HCT116 (cell line): ENCODE data around the gene ATOX1. TPM values are rescaled to one million over a fixed set of nuclear protein-coding genes. Genes with fewer than 3 reads are reported as not detected.

ENCODE experiments used
- ATAC-seq: fragments of 200-7000 bp; cut with Tn5 transposase; 2 replicates; pipeline ENCODE4 v1.9.1; 2020; ENCODE audit warnings: mild to moderate bottlenecking, moderate library complexity
- BruUV-seq: library from RNA; stranded (reverse); fragments of 400-500 nt; replicated peaks from 2 replicates; lab custom pipeline; 2021; lab: Mats Ljungman, UMichigan
- CTCF ChIA-PET: fragments of 300-600 bp; sonication (Branson Sonifier 250); formaldehyde crosslinking; loops from one replicate; lab custom pipeline; 2021; ENCODE audit warnings: antibody characterized with exemption; lab: Charles Lee
- POLR2A ChIA-PET: fragments of 300-600, 350-600 bp; sonication (Branson Sonifier 250); formaldehyde crosslinking; loops from one replicate; lab custom pipeline; 2021; ENCODE audit warnings: antibody characterized with exemption; lab: Charles Lee
- RAD21 ChIA-PET, 2 experiments: fragments of 300-600 bp; sonication (Branson Sonifier 250); formaldehyde crosslinking; loops; one replicate each; lab custom pipeline; 2023; ENCODE audit warnings: low total read pairs in 2 of 2; ENCODE audit not compliant: uncharacterized antibody in 2 of 2, unreplicated experiment in 2 of 2, low non-redundant PET in 1 of 2; lab: Charles Lee
- DNase-seq: peaks from one replicate; pipeline ENCODE4 v3.0.0-alpha.2; 2010; ENCODE audit warnings: low read depth, low spot score
- H2AFZ ChIP-seq: fragments of 200-600 bp; shearing (Covaris generic), sonication (generic); 2 replicates; pipeline ENCODE4 v1.6.1; 2017; ENCODE audit warnings: low read depth, mixed run types, mixed read lengths, antibody characterized with exemption, low read length; ENCODE audit not compliant: poor library complexity, severe bottlenecking
- H3K27ac ChIP-seq: 2 replicates; pipeline ENCODE4 v1.5.1; 2012; ENCODE audit warnings: low read depth, low read length
- H3K27me3 ChIP-seq: fragments of 200-600 bp; sonication (generic); 2 replicates; pipeline ENCODE4 v1.6.1; 2016; ENCODE audit warnings: mixed run types, low read length, mixed read lengths; ENCODE audit not compliant: insufficient read depth
- H3K36me3 ChIP-seq, 2 experiments: fragments of 200-500 bp in 1 of 2; fragments of 200-600 bp in 1 of 2; sonication (Bioruptor generic) in 1 of 2; sonication (generic) in 1 of 2; 2 replicates each; pipeline versions ENCODE4 v1.5.1 to v1.6.1; 2014 to 2016; ENCODE audit warnings: low read length in 2 of 2, inconsistent platforms in 1 of 2, mixed read lengths in 1 of 2, mixed run types in 1 of 2; ENCODE audit not compliant: insufficient read depth in 2 of 2, control insufficient read depth in 1 of 2
- H3K4me1 ChIP-seq, 2 experiments: fragments of 200-600 bp in 1 of 2; sonication (generic) in 1 of 2; 2 replicates each; pipeline versions ENCODE4 v1.5.1 to v1.6.1; 2012 to 2017; ENCODE audit warnings: low read length in 2 of 2, inconsistent platforms in 1 of 2, mild to moderate bottlenecking in 1 of 2, mixed read lengths in 1 of 2, mixed run types in 1 of 2, moderate library complexity in 1 of 2; ENCODE audit not compliant: insufficient read depth in 2 of 2, control insufficient read depth in 1 of 2
- H3K4me2 ChIP-seq: fragments of 200-600 bp; sonication (generic); 2 replicates; pipeline ENCODE4 v1.6.1; 2017; ENCODE audit warnings: mixed run types, low read length, mixed read lengths
- H3K4me3 ChIP-seq, 2 experiments: fragments of 200-600 bp in 1 of 2; sonication (generic) in 1 of 2; replicated peaks in 1 of 2; 2 replicates each; pipeline ENCODE4 v1.5.1; 2011 to 2016; ENCODE audit warnings: low read length in 2 of 2, control low read depth in 1 of 2, low read depth in 1 of 2, mild to moderate bottlenecking in 1 of 2, mixed read lengths in 1 of 2, mixed run types in 1 of 2
- H3K79me2 ChIP-seq: fragments of 200-600 bp; sonication (generic); 2 replicates; pipeline ENCODE4 v1.6.1; 2017; ENCODE audit warnings: mild to moderate bottlenecking, mixed run types, low read length, moderate library complexity, mixed read lengths; ENCODE audit not compliant: insufficient read depth
- H3K9ac ChIP-seq: fragments of 200-600 bp; sonication (generic); 2 replicates; pipeline ENCODE4 v1.6.1; 2016; ENCODE audit warnings: low read length, mixed read lengths
- H3K9me2 ChIP-seq: fragments of 200-600 bp; sonication (generic), shearing (Covaris generic); 2 replicates; pipeline ENCODE4 v1.6.1; 2017; ENCODE audit warnings: mixed run types, mild to moderate bottlenecking, moderate library complexity; ENCODE audit not compliant: insufficient read depth
- H3K9me3 ChIP-seq, 2 experiments: fragments of 200-500 bp in 1 of 2; fragments of 200-600 bp in 1 of 2; sonication (Bioruptor generic) in 1 of 2; sonication (generic) in 1 of 2; 2 replicates each; pipeline ENCODE4 v1.6.1; 2014 to 2017; ENCODE audit warnings: low read length in 2 of 2, mixed read lengths in 2 of 2, inconsistent platforms in 1 of 2, low read depth in 1 of 2, mild to moderate bottlenecking in 1 of 2, mixed run types in 1 of 2, moderate library complexity in 1 of 2; ENCODE audit not compliant: control insufficient read depth in 1 of 2, insufficient read depth in 1 of 2
- H4K20me1 ChIP-seq: fragments of 200-600 bp; sonication (generic), shearing (Covaris generic); 2 replicates; pipeline ENCODE4 v1.6.1; 2017; ENCODE audit warnings: mixed run types, mild to moderate bottlenecking, moderate library complexity; ENCODE audit not compliant: insufficient read depth
- CBX3 ChIP-seq: IDR thresholded peaks from 2 replicates; pipeline ENCODE4 v1.6.1; 2012; ENCODE audit warnings: low read depth
- EZH2phosphoT487 ChIP-seq: fragments of 200-600 bp; IDR thresholded peaks from 2 replicates; pipeline ENCODE4 v1.6.1; 2018; ENCODE audit warnings: antibody characterized with exemption, borderline replicate concordance
- POLR2AphosphoS5 ChIP-seq: IDR thresholded peaks from 2 replicates; pipeline ENCODE4 v1.6.1; 2011; ENCODE audit warnings: mild to moderate bottlenecking, low read depth, low read length, moderate library complexity
- RAD21 ChIP-seq: IDR thresholded peaks from 2 replicates; pipeline ENCODE4 v1.6.1; 2012; ENCODE audit warnings: low read depth, mild to moderate bottlenecking
- ZFX ChIP-seq: fragments of 450-650 bp; IDR thresholded peaks from 2 replicates; pipeline ENCODE4 v1.6.1; 2017
- ZNF274 ChIP-seq: fragments of 200-500 bp; sonication (Bioruptor generic); IDR thresholded peaks from 2 replicates; pipeline ENCODE4 v1.6.1; 2014; ENCODE audit warnings: mild to moderate bottlenecking, low read depth, low read length, inconsistent platforms
- intact Hi-C: fragments of 100-400 bp; cut with micrococcal nuclease; formaldehyde crosslinking; loops from 2 replicates; pipeline ENCODE4 v1.10.0; 2022
- total RNA-seq: library from RNA; stranded (reverse); gene quantifications from one replicate; pipeline ENCODE4 v1.2.1, GENCODE V29; 2021; ENCODE audit not compliant: unreplicated experiment
- TF ChIP-seq, protein P1 (sequence below): IDR thresholded peaks from 2 replicates; pipeline ENCODE4 v1.6.1; 2012
- TF ChIP-seq, protein P2 (sequence below), 3 experiments: fragments of 200-600 bp in 1 of 3; sonication (generic) in 1 of 3; IDR thresholded peaks in 2 of 3; conservative IDR thresholded peaks in 1 of 3; 2 replicates each; pipeline ENCODE4 v1.5.1; 2012 to 2017; ENCODE audit warnings: low read depth in 2 of 3, low read length in 2 of 3, antibody characterized with exemption in 1 of 3, borderline replicate concordance in 1 of 3, control low read depth in 1 of 3, mild to moderate bottlenecking in 1 of 3, mixed read lengths in 1 of 3, mixed run types in 1 of 3, moderate library complexity in 1 of 3; ENCODE audit not compliant: insufficient read depth in 1 of 3
- TF ChIP-seq, protein P3 (sequence below): IDR thresholded peaks from 2 replicates; pipeline ENCODE4 v1.6.1; 2012; ENCODE audit warnings: low read depth

ATOX1 gene
- total RNA-seq, 1 experiment from 2014 or later = 66.2 TPM

DNA sequence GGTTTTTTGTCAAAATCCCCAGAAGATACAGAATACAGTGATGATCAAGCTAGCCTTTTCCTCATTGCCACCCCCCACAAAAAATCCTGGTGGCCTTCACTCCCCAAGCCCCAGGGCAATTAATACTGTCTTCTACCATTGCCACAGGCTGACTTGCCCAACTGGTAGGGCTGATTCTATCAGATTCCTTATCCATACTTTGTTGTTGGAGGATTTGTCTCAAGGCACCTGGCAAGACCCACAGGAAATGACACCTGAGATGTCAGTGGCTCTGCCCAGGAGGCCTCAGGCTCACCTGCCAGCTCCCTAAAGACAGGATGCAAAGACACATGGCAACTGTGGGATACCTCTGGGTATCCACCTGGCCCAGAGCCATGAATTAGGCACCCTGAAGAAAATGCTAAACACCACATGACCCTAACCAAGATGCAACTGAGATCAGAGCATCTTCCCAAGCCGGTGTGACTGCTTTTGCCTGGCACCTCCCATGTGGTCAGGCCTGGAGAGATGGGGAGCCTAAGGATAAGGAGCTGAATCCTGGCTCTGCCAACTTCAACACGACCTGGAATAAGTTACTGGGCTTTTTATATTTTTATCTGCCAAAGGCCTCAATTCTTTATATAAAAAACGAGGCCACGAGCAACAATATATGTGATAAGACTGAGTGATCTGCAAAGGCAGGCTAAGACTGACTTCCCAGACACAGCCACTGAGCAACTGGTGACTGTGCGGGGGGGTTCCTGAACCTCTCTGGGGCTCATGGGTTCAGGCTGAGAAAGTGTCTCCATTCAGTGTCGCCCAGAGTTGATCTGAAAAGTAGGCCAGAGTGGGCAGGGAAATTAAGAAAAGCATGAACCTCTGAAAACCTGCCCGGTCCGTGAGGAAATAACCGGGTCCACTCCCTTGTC lies 944 bp downstream of the ATOX1 start:
- ChIA-PET RAD21 (no interaction called here), CTCF (interaction anchor here (1.0 to 1.3 kb wide), 2 partner anchors 14 to 16 kb away, joined by 3 to 7 read pairs; partner anchors contain the start of gene G3BP1), POLR2A (interaction anchor here (1.3 to 4.5 kb wide), 2 partner anchors 12 to 14 kb away, joined by 5 to 27 read pairs; partner anchors contain the start of gene G3BP1)
- no peaks in the 10 kb centered on the region for H4K20me1 ChIP-seq
- H3K79me2 ChIP-seq = peaks cover 45% of the 10 kb centered on the region
- TF ChIP-seq, protein P1, sequence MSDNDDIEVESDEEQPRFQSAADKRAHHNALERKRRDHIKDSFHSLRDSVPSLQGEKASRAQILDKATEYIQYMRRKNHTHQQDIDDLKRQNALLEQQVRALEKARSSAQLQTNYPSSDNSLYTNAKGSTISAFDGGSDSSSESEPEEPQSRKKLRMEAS = peak; percentile 56
- no peak for TF ChIP-seq ZFX
- TF ChIP-seq EZH2phosphoT487 = no peak
- DNase-seq (no peak), ATAC-seq (peak; percentile 14; the same call in 1 of the 2 replicates)
- H3K36me3 ChIP-seq = 0 out of 4 replicates have a peak, but pooled peaks cover 0 to 4% of the 10 kb centered on the region in 2 experiments
- H3K9me3 ChIP-seq = no peaks in the 10 kb centered on the region
- no peaks in the 10 kb centered on the region for H3K27me3 ChIP-seq
- no peak overlapping the region for H2AFZ ChIP-seq
- H3K4me2 ChIP-seq = peak overlapping the region; percentile 97
- peaks cover 12 to 22% of the 10 kb centered on the region in 2 experiments for H3K4me1 ChIP-seq
- peak overlapping the region; percentile 94 for H3K9ac ChIP-seq
- no peaks in the 10 kb centered on the region for H3K9me2 ChIP-seq
- peak overlapping the region; percentile 38; the same call in 1 of the 2 replicates for H3K27ac ChIP-seq
- intact Hi-C loops = loop anchor here (1.0 kb wide), 1 partner anchor 14 kb away; the partner anchor contains the start of gene G3BP1
- H3K4me3 ChIP-seq = peak overlapping the region; percentile 93 to 98
- BruUV-seq = no TSS peak

DNA sequence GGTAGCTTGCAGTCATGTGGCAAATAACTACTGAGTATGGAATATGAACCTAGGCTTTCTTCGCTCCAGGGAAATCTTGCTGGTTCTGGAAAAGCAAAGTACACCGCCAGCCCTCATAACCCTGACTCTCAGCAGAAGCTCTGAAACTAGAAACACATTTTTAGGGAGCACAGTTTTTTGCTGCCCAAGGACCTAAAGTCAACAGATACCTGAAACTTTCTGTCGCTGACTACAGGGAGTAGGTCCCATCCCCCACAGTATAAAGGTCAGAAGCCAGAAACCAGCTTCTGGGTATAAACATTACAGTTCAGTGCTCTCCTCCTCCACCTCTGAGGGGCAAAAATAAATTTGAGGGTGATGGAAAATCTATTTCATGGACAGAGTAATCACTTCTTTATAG lies 3.0 kb downstream of the ATOX1 start:
- Histone ChIP-seq H3K9ac (no peak overlapping the region), H2AFZ (no peak overlapping the region), H4K20me1 (no peaks in the 10 kb centered on the region), H3K9me2 (no peaks in the 10 kb centered on the region), H3K4me3 (no peak overlapping the region), H3K27ac (no peak overlapping the region), H3K9me3 (no peaks in the 10 kb centered on the region), H3K27me3 (no peaks in the 10 kb centered on the region), H3K4me2 (no peak overlapping the region), H3K79me2 (peaks cover 56% of the 10 kb centered on the region), H3K4me1 (peaks cover 12 to 22% of the 10 kb centered on the region in 2 experiments), H3K36me3 (0 out of 4 replicates have a peak, but pooled peaks cover 0 to 9% of the 10 kb centered on the region in 2 experiments)
- CTCF ChIA-PET = no interaction called here
- RAD21 ChIA-PET = no interaction called here
- POLR2A ChIA-PET = interaction anchor here (0.9 kb wide), 1 partner anchor 16 kb away, joined by 5 read pairs; the partner anchor contains the start of gene G3BP1
- no TSS peak for BruUV-seq
- intact Hi-C loops = no loop called here
- no peak for ATAC-seq
- DNase-seq = no peak
- TF ChIP-seq, protein P2, sequence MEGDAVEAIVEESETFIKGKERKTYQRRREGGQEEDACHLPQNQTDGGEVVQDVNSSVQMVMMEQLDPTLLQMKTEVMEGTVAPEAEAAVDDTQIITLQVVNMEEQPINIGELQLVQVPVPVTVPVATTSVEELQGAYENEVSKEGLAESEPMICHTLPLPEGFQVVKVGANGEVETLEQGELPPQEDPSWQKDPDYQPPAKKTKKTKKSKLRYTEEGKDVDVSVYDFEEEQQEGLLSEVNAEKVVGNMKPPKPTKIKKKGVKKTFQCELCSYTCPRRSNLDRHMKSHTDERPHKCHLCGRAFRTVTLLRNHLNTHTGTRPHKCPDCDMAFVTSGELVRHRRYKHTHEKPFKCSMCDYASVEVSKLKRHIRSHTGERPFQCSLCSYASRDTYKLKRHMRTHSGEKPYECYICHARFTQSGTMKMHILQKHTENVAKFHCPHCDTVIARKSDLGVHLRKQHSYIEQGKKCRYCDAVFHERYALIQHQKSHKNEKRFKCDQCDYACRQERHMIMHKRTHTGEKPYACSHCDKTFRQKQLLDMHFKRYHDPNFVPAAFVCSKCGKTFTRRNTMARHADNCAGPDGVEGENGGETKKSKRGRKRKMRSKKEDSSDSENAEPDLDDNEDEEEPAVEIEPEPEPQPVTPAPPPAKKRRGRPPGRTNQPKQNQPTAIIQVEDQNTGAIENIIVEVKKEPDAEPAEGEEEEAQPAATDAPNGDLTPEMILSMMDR (IDR thresholded peaks at IDR 0.05 in 2 of 3, conservative IDR thresholded peaks at IDR 0.05 in 1 of 3; ENCODE audit: borderline replicate concordance in 1 of 3, insufficient read depth in 1 of 3, low read depth in 2 of 3, low read length in 2 of 3) = no peak
- TF ChIP-seq ZNF274 (no peak), POLR2AphosphoS5 (no peak), CBX3 (no peak), RAD21 (no peak)
- TF ChIP-seq, protein P3, sequence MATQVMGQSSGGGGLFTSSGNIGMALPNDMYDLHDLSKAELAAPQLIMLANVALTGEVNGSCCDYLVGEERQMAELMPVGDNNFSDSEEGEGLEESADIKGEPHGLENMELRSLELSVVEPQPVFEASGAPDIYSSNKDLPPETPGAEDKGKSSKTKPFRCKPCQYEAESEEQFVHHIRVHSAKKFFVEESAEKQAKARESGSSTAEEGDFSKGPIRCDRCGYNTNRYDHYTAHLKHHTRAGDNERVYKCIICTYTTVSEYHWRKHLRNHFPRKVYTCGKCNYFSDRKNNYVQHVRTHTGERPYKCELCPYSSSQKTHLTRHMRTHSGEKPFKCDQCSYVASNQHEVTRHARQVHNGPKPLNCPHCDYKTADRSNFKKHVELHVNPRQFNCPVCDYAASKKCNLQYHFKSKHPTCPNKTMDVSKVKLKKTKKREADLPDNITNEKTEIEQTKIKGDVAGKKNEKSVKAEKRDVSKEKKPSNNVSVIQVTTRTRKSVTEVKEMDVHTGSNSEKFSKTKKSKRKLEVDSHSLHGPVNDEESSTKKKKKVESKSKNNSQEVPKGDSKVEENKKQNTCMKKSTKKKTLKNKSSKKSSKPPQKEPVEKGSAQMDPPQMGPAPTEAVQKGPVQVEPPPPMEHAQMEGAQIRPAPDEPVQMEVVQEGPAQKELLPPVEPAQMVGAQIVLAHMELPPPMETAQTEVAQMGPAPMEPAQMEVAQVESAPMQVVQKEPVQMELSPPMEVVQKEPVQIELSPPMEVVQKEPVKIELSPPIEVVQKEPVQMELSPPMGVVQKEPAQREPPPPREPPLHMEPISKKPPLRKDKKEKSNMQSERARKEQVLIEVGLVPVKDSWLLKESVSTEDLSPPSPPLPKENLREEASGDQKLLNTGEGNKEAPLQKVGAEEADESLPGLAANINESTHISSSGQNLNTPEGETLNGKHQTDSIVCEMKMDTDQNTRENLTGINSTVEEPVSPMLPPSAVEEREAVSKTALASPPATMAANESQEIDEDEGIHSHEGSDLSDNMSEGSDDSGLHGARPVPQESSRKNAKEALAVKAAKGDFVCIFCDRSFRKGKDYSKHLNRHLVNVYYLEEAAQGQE = no peak
